HUES6 (cell line): ENCODE measurements around the gene GDE1.
A peak's percentile ranks its signal among the peaks of the same experiment; 100 is the strongest.

Experiments used
- H3K27ac ChIP-seq: 2 replicates; pipeline ENCODE4 v1.7.0; 2013; ENCODE audit warnings: low read depth, mild to moderate bottlenecking, low read length, inconsistent platforms
- H3K27me3 ChIP-seq: 2 replicates; pipeline ENCODE4 v1.6.1; 2013; ENCODE audit warnings: low read length; ENCODE audit not compliant: control insufficient read depth, insufficient read depth
- H3K36me3 ChIP-seq: 2 replicates; pipeline ENCODE4 v1.6.1; 2013; ENCODE audit warnings: low read length; ENCODE audit not compliant: control insufficient read depth, insufficient read depth
- H3K4me1 ChIP-seq: 2 replicates; pipeline ENCODE4 v1.6.1; 2013; ENCODE audit warnings: low read length; ENCODE audit not compliant: control insufficient read depth, insufficient read depth
- H3K4me3 ChIP-seq: 2 replicates; pipeline ENCODE4 v1.5.1; 2013; ENCODE audit warnings: low read depth, low read length
- H3K9ac ChIP-seq: one replicate; pipeline ENCODE4 v1.6.1; 2013; ENCODE audit warnings: mild to moderate bottlenecking, low read length
- H3K9me3 ChIP-seq: 2 replicates; pipeline ENCODE4 v1.6.1; 2013; ENCODE audit warnings: low read depth, low read length; ENCODE audit not compliant: control insufficient read depth, insufficient read depth

GDE1 gene

GRCh38 chr16:19523559-19524355, 1.9 kb upstream of the GDE1 start, which contains the start of gene CCP110:
Gene CCP110, plus strand, starts transcription at chr16:19523942. Its CDS starts 3,940 bp downstream, at chr16:19527882.
- Histone ChIP-seq H3K36me3 (peaks cover 8% of the 10 kb centered on the region), H3K9ac (peak within 1 kb of the TSS; percentile 73), H3K27me3 (no peaks in the 10 kb centered on the region), H3K9me3 (no peaks in the 10 kb centered on the region), H3K27ac (no peak within 1 kb of the TSS; the same call in 1 of the 2 replicates), H3K4me3 (peak within 1 kb of the TSS; percentile 95), H3K4me1 (peaks cover 26% of the 10 kb centered on the region)

DNA sequence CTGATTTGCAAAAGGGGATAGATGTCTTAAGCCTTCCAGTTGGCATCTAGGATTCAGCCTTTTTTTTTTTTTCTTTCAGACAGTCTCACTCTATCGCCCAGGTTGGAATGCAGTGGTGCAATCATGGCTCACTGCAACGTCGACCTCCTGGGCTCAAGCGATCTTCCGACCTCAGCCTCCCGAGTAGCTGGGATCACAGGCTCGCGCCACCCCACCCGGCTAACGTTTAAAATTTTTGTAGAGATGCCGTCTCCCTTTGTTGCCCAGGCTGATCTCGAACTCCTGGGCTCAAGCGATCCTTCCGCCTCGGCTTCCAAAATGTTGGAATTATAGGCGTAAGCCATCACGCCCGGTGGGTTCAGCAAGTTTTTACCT, 1.3 kb upstream of the GDE1 start:
- Histone ChIP-seq H3K36me3 (peaks cover 3% of the 10 kb centered on the region), H3K9ac (no peak overlapping the region), H3K4me1 (peaks cover 26% of the 10 kb centered on the region), H3K9me3 (no peaks in the 10 kb centered on the region), H3K27ac (no peak overlapping the region), H3K4me3 (no peak overlapping the region), H3K27me3 (no peaks in the 10 kb centered on the region)

GRCh38 chr16:19522760-19523159, 862 bp upstream of the GDE1 start:
- Histone ChIP-seq H3K36me3 (no peaks in the 10 kb centered on the region; the same call in 1 of the 2 replicates), H3K27ac (no peak overlapping the region), H3K27me3 (no peaks in the 10 kb centered on the region), H3K9me3 (no peaks in the 10 kb centered on the region), H3K4me3 (no peak overlapping the region), H3K4me1 (peaks cover 26% of the 10 kb centered on the region), H3K9ac (no peak overlapping the region)

DNA sequence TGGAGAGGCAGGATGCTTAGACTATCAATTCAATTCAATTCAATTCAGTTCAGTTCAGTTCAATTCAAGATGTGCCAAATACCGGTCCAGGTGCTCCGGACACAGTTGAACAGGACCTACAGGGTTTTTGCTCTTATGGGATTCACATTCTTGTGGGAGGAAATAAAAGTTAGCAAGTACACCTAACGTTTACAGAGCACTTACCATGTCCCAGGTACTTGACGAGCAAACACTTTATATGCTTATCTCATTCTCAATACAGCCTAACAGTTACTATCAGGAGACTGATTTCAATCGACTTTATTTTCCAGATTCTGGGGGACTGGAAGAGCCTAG, 467 bp upstream of the GDE1 start:
- H3K36me3 ChIP-seq: peaks cover 3% of the 10 kb centered on the region; the same call in 1 of the 2 replicates
- no peaks in the 10 kb centered on the region for H3K27me3 ChIP-seq
- H3K27ac ChIP-seq: no peak overlapping the region
- no peak overlapping the region for H3K9ac ChIP-seq
- H3K4me1 ChIP-seq: peaks cover 26% of the 10 kb centered on the region
- H3K4me3 ChIP-seq: peak overlapping the region; percentile 87
- no peaks in the 10 kb centered on the region for H3K9me3 ChIP-seq

- Histone ChIP-seq H3K4me3 (peak overlapping the region; percentile 87), H3K36me3 (peaks cover 16% of the 10 kb centered on the region), H3K9ac (peak overlapping the region; percentile 78), H3K27ac (no peak overlapping the region), H3K4me1 (peaks cover 25% of the 10 kb centered on the region), H3K9me3 (no peaks in the 10 kb centered on the region), H3K27me3 (no peaks in the 10 kb centered on the region)
Observed at GRCh38 chr16:19520861-19521331, 1.0 kb downstream of the GDE1 start.

- Histone ChIP-seq H3K9ac (no peak overlapping the region), H3K4me3 (no peak overlapping the region), H3K4me1 (peaks cover 15% of the 10 kb centered on the region), H3K27ac (no peak overlapping the region), H3K36me3 (peaks cover 34% of the 10 kb centered on the region), H3K9me3 (no peaks in the 10 kb centered on the region), H3K27me3 (no peaks in the 10 kb centered on the region)
Observed at GRCh38 chr16:19518388-19518787, 3.5 kb downstream of the GDE1 start.

DNA sequence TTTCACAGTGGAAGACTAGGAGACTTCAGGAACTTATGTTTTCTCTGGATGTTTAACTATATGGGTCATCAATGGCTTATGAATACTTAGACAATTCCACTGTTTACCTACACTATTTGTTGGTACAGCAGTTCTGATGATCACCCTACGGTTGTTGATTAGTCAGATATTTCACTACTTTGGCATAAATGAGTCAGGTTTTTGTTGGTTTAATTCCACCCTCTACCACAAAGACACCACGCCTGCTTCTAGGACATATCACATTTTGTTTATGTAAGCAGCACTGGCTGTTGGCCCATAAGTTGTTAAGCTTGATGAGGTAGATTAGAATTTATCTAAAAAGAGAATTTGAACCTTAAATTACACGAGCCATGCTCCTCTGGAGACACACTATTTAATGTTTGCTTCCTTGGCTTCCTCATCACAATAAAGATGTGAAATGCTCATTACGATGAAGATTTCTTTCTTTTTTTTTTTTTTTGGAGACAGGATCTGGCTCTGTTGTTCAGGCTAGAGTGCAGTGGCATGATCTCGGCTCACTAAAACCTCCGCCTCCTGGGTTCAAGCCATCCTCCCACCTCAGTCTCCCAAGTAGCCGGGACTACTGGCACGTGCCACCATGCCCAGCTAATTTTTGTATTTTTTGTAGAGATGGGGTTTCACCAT, 4.3 kb downstream of the GDE1 start:
- Histone ChIP-seq H3K27ac (no peak overlapping the region), H3K9me3 (no peaks in the 10 kb centered on the region), H3K9ac (no peak overlapping the region), H3K4me1 (peaks cover 9% of the 10 kb centered on the region), H3K27me3 (no peaks in the 10 kb centered on the region), H3K36me3 (peaks cover 41% of the 10 kb centered on the region), H3K4me3 (no peak overlapping the region)

GRCh38 chr16:19515757-19516156, 6.1 kb downstream of the GDE1 start:
- Histone ChIP-seq H3K9me3 (no peaks in the 10 kb centered on the region), H3K4me1 (0 out of 2 replicates have a peak, but pooled peaks cover 2% of the 10 kb centered on the region), H3K9ac (no peak overlapping the region)

DNA sequence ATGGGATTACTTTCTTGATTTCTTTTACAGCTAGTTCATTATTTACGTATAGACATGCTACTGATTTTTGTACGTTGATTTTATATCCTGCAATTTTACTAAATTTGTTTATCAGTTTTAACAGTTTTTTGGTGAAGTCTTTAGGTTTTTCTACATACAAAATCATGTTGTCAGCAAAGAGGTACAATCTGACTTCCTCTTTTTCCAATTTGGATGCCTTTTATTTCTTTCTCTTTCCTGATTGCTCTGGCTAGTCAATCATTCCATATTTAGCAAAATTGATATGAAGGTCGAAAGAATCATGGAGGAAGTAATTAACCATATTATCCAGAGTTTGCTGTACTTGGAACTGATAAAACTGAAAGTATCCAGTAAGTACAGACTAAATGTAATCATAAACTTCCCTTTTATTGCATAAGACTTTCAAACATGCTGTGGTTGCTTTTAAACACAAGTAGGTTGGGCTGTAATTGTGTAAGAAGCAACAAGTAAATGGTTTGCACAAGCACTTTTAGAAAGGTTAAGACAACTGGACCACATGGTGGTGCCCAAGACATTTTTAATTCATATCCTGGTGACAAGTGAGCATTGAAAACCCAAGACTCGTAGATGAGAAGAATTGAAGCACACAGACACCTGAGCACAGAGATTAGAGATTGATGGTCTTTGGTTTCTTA, 8.4 kb downstream of the GDE1 start:
- peaks cover 64% of the 10 kb centered on the region for H3K36me3 ChIP-seq
- no peaks in the 10 kb centered on the region for H3K9me3 ChIP-seq
- no peak overlapping the region for H3K27ac ChIP-seq
- no peak overlapping the region for H3K9ac ChIP-seq
- no peaks in the 10 kb centered on the region for H3K4me1 ChIP-seq
- H3K27me3 ChIP-seq: no peaks in the 10 kb centered on the region
- H3K4me3 ChIP-seq: no peak overlapping the region

More at GRCh38 chr16:19515757-19516156, 6.1 kb downstream of the GDE1 start:
- H3K27me3 ChIP-seq: no peaks in the 10 kb centered on the region
- peaks cover 46% of the 10 kb centered on the region for H3K36me3 ChIP-seq
- no peak overlapping the region for H3K4me3 ChIP-seq
- H3K27ac ChIP-seq: no peak overlapping the region

GRCh38 chr16:19512297-19512696, 9.6 kb downstream of the GDE1 start:
- no peaks in the 10 kb centered on the region for H3K4me1 ChIP-seq
- H3K9ac ChIP-seq: no peak overlapping the region
- peaks cover 71% of the 10 kb centered on the region for H3K36me3 ChIP-seq
- no peak overlapping the region for H3K27ac ChIP-seq
- H3K9me3 ChIP-seq: no peaks in the 10 kb centered on the region
- H3K4me3 ChIP-seq: no peak overlapping the region
- H3K27me3 ChIP-seq: no peaks in the 10 kb centered on the region

DNA sequence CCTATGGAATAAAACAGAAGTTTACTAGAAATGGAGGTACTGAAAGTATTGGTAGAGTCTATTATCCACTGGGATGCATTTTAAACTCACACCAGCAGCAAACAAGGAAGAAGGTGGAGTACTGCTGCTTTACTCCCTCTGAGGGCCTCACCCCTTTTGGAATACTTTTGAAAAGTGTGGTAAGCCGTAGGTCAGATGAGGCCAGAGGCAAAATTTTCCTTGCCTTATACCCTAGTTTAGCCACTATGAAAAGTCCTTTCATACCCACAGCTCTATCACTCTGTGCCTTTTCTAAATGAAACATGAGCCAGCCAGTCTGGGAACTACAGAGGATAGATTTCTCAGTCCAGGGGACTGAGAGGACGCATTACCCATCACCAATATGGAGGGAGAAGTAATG, 14.0 kb downstream of the GDE1 start:
- Histone ChIP-seq H3K4me3 (no peak overlapping the region), H3K36me3 (peaks cover 77% of the 10 kb centered on the region), H3K9me3 (no peaks in the 10 kb centered on the region), H3K27me3 (no peaks in the 10 kb centered on the region), H3K4me1 (no peaks in the 10 kb centered on the region), H3K9ac (no peak overlapping the region), H3K27ac (no peak overlapping the region)
